Measurements from ENCODE around the gene B9D1. TPM values are rescaled to one million over a fixed set of nuclear protein-coding genes. Genes with fewer than 3 reads are reported as not detected.
A peak's percentile ranks its signal among the peaks of the same experiment; 100 is the strongest.

B9D1 gene
- total RNA-seq, 6 experiments from 2014 or later: 18.0 to 28.9 (median 24.5) TPM

DNA sequence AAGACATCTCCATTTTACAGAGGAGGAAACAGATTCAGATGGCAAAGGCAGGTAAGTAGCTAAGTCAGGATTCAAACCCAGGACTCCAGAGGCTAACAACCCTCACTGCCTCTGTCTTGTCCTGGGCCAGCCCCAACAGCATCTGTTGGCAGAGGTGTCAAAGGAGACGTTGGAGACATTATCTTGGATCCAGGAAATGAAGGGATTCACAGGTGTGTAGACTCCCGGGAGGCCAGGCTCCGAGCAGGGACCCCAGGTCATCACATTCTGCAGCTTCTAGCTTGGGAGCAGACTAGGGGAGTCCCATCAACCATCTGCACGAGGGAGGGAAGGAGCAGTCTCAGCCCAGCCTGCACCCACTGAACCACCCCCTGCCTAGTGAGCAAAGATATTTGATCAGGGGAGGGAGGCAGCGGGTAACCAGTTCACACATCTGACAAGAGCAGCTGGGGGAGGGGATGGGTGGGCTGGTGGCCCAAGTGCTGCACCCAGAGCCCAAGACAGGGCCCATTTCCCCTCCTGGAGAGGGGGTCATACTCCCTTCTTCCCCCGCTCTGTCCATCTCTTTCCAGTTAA lies 1.0 kb upstream of the B9D1 start:
- peaks cover 4% of the 10 kb centered on the region for H3K27me3 Mint-ChIP-seq (ENCODE audit: insufficient read depth)
- H3K9me3 Mint-ChIP-seq: no peaks in the 10 kb centered on the region
- H3K36me3 Mint-ChIP-seq (ENCODE audit: low read depth): peaks cover 11% of the 10 kb centered on the region
- H3K4me1 Mint-ChIP-seq (ENCODE audit: low read depth): peaks cover 31% of the 10 kb centered on the region
- DNase-seq: no peak
- no peak overlapping the region for H3K4me3 Mint-ChIP-seq
- no peak overlapping the region for H3K27ac Mint-ChIP-seq
- TF ChIP-seq, protein P1, sequence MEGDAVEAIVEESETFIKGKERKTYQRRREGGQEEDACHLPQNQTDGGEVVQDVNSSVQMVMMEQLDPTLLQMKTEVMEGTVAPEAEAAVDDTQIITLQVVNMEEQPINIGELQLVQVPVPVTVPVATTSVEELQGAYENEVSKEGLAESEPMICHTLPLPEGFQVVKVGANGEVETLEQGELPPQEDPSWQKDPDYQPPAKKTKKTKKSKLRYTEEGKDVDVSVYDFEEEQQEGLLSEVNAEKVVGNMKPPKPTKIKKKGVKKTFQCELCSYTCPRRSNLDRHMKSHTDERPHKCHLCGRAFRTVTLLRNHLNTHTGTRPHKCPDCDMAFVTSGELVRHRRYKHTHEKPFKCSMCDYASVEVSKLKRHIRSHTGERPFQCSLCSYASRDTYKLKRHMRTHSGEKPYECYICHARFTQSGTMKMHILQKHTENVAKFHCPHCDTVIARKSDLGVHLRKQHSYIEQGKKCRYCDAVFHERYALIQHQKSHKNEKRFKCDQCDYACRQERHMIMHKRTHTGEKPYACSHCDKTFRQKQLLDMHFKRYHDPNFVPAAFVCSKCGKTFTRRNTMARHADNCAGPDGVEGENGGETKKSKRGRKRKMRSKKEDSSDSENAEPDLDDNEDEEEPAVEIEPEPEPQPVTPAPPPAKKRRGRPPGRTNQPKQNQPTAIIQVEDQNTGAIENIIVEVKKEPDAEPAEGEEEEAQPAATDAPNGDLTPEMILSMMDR (IDR thresholded peaks at IDR 0.05): no peak

DNA sequence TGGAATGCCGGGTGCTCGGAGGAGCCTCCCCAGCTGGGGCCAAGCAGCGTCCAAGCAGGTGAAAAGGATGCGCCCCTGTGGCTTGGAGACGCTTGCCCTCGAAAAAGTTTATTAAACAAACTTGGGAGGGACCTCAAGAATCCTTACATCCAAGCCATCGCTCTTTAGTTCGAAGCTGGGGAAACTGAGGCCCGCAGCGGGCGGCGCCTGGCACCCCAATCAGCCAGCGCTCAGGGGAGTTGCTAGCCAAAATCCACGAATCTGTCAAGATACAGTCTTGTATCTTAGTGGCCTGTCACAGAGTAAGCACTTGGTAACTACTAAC lies 553 bp upstream of the B9D1 start:
- H3K4me3 Mint-ChIP-seq: peak overlapping the region; percentile 94
- no peak for DNase-seq
- no peak overlapping the region for H3K27ac Mint-ChIP-seq
- H3K36me3 Mint-ChIP-seq (ENCODE audit: low read depth): peaks cover 16% of the 10 kb centered on the region
- H3K27me3 Mint-ChIP-seq (ENCODE audit: insufficient read depth): peaks cover 4% of the 10 kb centered on the region
- peaks cover 27% of the 10 kb centered on the region for H3K4me1 Mint-ChIP-seq (ENCODE audit: low read depth)
- TF ChIP-seq, protein P1 (IDR thresholded peaks at IDR 0.05): peak; percentile 52
- H3K9me3 Mint-ChIP-seq: no peaks in the 10 kb centered on the region

GRCh38 chr17:19361944-19362276 lies 613 bp downstream of the B9D1 start:
- H3K9me3 Mint-ChIP-seq: no peaks in the 10 kb centered on the region
- H3K4me1 Mint-ChIP-seq (ENCODE audit: low read depth): peaks cover 26% of the 10 kb centered on the region
- H3K4me3 Mint-ChIP-seq: peak overlapping the region; percentile 94
- H3K36me3 Mint-ChIP-seq (ENCODE audit: low read depth): peaks cover 25% of the 10 kb centered on the region
- H3K27ac Mint-ChIP-seq: peak overlapping the region; percentile 87
- peaks cover 4% of the 10 kb centered on the region for H3K27me3 Mint-ChIP-seq (ENCODE audit: insufficient read depth)
- DNase-seq: no peak
- TF ChIP-seq, protein P1 (IDR thresholded peaks at IDR 0.05): no peak

DNA sequence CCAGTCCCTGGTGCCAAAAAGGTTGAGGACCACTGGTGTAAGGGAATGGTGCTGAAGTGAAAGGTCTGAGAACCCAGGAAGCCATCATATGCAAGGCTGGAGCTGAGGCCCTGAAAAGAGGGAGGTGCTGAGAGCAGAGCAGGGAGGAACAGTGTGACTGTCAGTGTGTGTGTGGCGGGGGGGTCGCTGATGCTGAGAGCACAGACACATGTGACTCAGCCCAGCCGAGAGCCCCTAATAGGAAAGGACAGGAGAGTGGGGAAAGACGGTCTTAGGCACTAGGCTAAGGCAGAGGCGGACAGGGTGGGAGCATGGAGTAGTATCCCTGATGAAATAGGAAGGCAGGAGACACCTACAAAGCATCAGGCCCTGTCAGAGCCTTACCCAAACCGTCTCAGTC lies 1.2 kb downstream of the B9D1 start:
- Mint-ChIP-seq H3K36me3 (ENCODE audit: low read depth) (peaks cover 28% of the 10 kb centered on the region), H3K4me1 (ENCODE audit: low read depth) (peaks cover 26% of the 10 kb centered on the region), H3K4me3 (peak overlapping the region; percentile 94), H3K27me3 (ENCODE audit: insufficient read depth) (peaks cover 4% of the 10 kb centered on the region), H3K9me3 (no peaks in the 10 kb centered on the region), H3K27ac (peak overlapping the region; percentile 87)
- TF ChIP-seq, protein P1 (IDR thresholded peaks at IDR 0.05): no peak
- no peak for DNase-seq

DNA sequence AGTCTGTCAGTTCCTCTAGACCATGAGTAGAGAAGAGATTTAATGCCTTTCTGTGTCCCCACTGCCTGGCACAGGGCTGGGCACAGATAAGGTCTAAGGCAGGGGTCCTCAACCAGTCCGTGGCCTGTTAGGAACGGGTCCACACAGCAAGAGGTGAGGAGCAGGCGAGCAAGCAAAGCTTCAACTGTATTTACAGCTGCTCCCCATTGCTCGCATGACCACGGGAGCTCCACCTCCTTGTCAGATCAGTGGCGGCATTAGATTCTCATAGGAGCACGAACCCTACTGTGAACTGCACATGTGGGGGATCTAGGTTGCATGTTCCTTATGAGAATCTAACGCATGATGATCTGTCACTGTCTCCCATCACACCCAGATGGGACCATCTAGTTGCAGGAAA lies 1.8 kb downstream of the B9D1 start:
- TF ChIP-seq, protein P1 (IDR thresholded peaks at IDR 0.05): no peak
- peaks cover 28% of the 10 kb centered on the region for H3K36me3 Mint-ChIP-seq (ENCODE audit: low read depth)
- no peak for DNase-seq
- peaks cover 26% of the 10 kb centered on the region for H3K4me1 Mint-ChIP-seq (ENCODE audit: low read depth)
- peaks cover 4% of the 10 kb centered on the region for H3K27me3 Mint-ChIP-seq (ENCODE audit: insufficient read depth)
- no peak overlapping the region for H3K4me3 Mint-ChIP-seq
- no peaks in the 10 kb centered on the region for H3K9me3 Mint-ChIP-seq
- no peak overlapping the region for H3K27ac Mint-ChIP-seq

DNA sequence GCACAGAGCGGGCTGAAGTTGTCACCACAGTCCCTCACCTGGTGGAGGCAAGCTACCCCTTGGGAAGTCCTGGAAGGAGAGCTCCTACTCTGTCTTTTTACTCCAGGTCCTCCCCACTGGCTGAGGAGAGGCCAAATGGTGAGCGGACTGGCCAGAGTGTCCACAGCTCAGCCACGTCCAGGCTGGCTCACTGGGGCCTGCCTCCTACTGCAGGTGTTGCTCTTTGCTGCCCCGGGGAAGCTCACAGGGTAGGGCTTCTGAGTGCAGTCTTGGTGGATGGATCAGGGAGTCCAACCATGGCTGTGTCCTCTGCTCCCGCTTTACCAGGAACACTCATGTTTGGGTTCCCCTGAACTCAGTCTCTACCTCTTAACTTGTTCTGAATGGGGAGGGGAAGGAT lies 2.7 kb downstream of the B9D1 start:
- peaks cover 3% of the 10 kb centered on the region; the same call in 1 of the 2 replicates for H3K27me3 Mint-ChIP-seq (ENCODE audit: insufficient read depth)
- peaks cover 29% of the 10 kb centered on the region for H3K4me1 Mint-ChIP-seq (ENCODE audit: low read depth)
- no peaks in the 10 kb centered on the region for H3K9me3 Mint-ChIP-seq
- no peak overlapping the region for H3K27ac Mint-ChIP-seq
- TF ChIP-seq, protein P1 (IDR thresholded peaks at IDR 0.05): no peak
- DNase-seq: no peak
- peaks cover 28% of the 10 kb centered on the region for H3K36me3 Mint-ChIP-seq (ENCODE audit: low read depth)
- no peak overlapping the region for H3K4me3 Mint-ChIP-seq

Measured in HFFc6 (cell line).